ENCODE data around the gene STXBP2.

STXBP2 gene

DNA sequence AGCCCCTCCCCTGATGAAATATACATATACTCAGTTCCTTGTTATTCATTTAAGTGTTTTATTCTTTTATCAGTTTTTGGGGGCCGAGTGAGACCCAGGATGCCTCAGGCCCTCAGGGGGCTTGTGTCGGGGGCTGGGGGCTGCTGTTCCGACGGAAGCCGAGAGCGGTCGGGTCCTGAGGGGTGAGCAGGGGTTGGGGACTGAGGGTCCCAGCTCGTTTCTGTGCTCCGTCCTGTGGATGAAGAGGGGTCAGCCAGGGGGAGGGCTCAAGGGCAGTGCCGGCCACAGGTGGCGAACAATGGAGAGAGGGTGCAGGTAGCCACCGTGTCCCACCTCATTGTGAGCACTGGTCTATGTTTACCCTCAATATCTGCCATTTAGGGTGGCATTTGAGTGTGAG is 5.3 kb upstream of the STXBP2 start:
- no peak for DNase-seq (ENCODE audit: low spot score)
- TF ChIP-seq, protein P1, sequence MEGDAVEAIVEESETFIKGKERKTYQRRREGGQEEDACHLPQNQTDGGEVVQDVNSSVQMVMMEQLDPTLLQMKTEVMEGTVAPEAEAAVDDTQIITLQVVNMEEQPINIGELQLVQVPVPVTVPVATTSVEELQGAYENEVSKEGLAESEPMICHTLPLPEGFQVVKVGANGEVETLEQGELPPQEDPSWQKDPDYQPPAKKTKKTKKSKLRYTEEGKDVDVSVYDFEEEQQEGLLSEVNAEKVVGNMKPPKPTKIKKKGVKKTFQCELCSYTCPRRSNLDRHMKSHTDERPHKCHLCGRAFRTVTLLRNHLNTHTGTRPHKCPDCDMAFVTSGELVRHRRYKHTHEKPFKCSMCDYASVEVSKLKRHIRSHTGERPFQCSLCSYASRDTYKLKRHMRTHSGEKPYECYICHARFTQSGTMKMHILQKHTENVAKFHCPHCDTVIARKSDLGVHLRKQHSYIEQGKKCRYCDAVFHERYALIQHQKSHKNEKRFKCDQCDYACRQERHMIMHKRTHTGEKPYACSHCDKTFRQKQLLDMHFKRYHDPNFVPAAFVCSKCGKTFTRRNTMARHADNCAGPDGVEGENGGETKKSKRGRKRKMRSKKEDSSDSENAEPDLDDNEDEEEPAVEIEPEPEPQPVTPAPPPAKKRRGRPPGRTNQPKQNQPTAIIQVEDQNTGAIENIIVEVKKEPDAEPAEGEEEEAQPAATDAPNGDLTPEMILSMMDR (IDR thresholded peaks at IDR 0.05; ENCODE audit: extremely low read depth, missing control alignments): no peak

DNA sequence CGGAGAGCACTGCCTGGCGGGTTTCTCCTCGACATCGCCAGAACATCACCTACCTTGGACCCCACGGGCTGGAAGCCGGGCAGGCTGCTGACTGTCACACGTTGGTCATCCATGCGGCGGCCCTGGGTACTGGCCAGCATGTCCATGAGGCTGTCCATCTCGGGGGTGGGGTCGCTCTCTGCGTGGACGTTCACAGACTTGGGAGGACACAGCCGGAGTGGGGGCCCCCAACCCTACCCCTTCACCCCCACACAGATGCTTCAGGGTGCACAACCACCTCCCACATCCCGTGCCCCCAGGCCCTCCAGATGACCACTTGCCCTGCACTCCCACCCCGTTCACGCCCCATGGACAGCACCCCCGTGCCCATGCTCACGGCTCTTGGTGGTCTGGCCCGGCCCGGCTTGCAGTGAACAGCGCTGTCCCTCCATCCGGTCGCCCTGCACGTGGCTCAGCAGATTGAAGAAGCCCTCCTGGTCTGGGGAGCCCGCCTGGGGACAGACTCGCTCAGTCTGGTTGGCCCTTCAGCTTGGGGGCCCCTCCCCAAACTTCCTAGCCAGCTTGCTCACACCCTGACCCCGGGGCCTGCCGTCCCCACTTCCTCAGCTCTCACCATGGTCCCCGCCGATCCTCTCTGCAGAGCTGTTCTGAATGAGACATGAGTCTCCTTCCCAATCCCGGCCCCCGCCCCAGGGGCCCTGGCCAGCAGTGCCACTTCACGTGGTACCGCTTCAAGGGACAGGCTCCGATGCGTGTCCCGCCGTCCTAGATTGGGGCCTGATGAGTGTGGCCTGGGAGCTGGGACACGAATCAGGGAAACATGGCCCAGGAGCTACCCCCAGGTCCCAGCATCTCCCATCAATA is 4.3 kb upstream of the STXBP2 start:
- DNase-seq (ENCODE audit: low spot score): no peak
- TF ChIP-seq, protein P1 (IDR thresholded peaks at IDR 0.05; ENCODE audit: extremely low read depth, missing control alignments): no peak

DNA sequence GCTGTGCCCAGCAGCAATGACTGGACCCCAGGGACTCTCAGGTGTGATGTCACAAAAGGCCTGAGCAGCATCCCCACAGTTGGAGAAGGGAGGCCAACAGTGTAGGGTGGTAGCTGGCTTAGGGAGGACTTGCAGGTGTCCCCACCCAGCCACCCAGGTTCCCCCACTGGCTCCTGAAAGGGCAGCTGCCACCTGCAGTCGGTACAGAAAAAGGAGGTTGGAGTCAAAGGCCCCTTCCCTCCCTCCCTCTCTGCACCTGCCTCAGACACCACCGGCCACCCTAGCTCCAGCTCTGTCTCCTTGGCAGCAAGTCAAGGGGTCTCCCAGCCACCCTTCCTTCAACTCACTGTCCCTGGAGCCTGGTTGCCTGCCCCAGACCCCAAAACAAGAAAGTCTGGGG is 3.2 kb upstream of the STXBP2 start, which contains the start of gene PCP2:
TSS of gene PCP2 (minus strand) at position 22 of the 400 bp plus-strand sequence. CDS start 262 bp downstream, outside the sequence.
- TF ChIP-seq, protein P1 (IDR thresholded peaks at IDR 0.05; ENCODE audit: extremely low read depth, missing control alignments): no peak
- DNase-seq (ENCODE audit: low spot score): no peak

DNA sequence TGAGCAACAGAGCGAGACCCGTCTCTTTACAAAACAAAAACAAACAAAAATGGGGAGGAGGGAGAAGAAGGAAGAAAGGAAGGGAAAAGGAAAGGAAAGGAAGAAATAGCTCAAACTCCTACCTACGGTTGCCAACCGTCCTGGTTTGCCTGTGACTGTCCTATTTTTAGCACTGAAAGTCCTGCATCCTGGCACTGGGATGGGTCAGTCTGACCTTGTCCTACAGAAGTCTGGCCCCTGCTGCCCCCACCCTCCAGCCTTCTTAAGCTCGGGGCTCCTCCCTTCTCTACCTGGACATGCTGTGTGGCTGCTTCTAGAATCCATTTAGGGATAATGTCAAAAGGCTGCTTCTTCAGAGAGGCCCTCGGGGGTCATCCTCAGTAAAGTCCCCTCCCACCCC is 1.2 kb upstream of the STXBP2 start:
- no peak for DNase-seq (ENCODE audit: low spot score)
- TF ChIP-seq, protein P1 (IDR thresholded peaks at IDR 0.05; ENCODE audit: extremely low read depth, missing control alignments): no peak

DNA sequence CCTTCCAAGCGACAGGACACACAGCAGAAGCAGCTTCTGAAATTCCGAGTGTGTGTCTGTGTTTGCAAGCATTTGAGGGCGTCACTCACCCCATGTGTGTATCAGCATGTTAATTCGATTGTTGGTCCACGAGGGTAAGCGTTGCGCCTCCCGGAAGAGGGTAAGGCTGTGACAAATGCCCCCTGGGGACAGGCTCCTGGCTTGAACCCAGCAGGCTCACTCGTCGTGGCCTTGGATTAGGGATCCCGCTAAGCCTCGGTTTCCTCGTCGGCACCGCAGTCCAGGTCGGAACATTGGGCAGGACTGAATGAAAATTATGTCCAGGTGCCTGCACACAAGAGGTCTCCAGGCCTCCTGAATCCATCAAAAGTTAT is 606 bp upstream of the STXBP2 start:
- TF ChIP-seq, protein P1 (IDR thresholded peaks at IDR 0.05; ENCODE audit: extremely low read depth, missing control alignments): no peak
- DNase-seq (ENCODE audit: low spot score): no peak

DNA sequence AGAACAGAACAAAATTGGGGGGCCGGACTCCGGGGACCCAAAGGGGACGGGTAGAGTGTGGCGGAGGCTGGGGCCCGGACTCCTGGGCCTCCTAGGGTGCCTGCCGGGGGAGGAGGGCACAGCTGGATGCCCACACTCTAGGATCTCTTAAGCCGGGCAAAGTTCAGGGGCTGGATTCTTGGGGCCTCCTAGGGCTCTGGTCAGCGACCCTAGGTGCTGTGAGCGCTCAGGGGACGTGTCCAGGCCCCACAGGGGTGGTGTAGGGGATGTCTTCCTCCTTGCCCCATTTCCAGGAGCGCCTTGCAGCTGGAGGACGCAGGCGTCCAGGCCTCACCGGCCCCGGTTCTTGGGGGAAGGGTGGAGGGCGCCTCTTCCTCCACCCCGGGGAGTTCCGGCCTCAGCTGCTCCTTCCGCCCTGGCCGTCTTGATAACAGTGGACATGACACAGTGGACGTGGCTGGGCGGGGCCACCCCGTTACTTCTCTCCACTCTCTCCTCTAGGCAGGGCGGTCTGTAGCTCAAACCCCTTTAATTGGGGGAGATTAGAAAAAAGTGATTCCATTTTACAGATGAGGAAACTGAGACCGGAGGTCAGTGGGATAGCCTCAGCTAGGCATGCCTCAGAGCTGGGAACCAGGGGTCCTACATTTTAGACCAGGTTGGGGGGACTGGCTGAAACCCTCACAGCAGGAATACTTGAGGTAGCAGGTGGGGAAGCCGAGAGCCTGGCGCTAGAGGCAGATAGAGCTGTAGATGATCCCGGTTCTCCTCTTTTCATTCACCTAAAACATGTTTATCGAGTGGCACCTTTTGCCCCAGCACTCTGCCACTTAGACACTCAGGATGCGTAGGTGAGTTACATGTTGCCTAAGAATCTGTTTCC is 705 bp downstream of the STXBP2 start:
- TF ChIP-seq, protein P1 (IDR thresholded peaks at IDR 0.05; ENCODE audit: extremely low read depth, missing control alignments): no peak
- no peak for DNase-seq (ENCODE audit: low spot score)
